ENCODE results near the gene UBE2Q1. TPM values are rescaled to one million over a fixed set of nuclear protein-coding genes. Genes with fewer than 3 reads are reported as not detected.

Gene UBE2Q1
- total and polyA plus RNA-seq, 8 donors = 20.4 to 137 (median 28.5) TPM

DNA sequence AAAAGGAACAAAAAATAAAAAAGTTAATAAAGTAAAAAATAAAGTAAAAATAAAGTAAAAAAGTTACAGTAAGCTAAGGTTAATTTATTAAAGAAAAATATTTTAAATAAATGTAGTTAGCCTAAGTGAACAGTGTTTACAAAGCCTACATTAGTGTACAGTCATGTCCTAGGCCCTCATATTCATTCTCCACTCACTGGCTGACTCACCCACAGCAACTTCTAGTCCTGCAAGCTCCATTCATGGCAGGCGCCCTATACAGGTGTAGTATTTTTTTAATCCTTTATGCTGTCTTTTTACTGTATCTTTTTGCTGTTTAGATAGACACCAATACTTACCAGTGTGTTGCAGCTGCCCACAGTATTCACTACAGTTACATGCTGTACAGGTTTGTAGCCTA is 37.2 kb upstream of the UBE2Q1 start:
- Histone ChIP-seq H3K27me3 (no peaks in the 10 kb centered on the region), H3K36me3 (peaks cover 82 to 100% (median 100%) of the 10 kb centered on the region in 4 donors), H3K9me3 (no peaks in the 10 kb centered on the region), H3K27ac (no peak overlapping the region), H3K4me1 (peaks cover 15 to 28% (median 19%) of the 10 kb centered on the region in 4 donors), H3K4me3 (no peak overlapping the region)
- no peak for DNase-seq
- WGBS, 5 donors = 87 to 94% (median 91%) methylated on average over 1 of the region's 1 CpG
- TF ChIP-seq POLR2A (IDR thresholded peaks at IDR 0.05) (no peak), POLR2AphosphoS5 (IDR thresholded peaks at IDR 0.05) (no peak), EP300 (IDR thresholded peaks at IDR 0.05) (no peak)
- TF ChIP-seq, protein P1, sequence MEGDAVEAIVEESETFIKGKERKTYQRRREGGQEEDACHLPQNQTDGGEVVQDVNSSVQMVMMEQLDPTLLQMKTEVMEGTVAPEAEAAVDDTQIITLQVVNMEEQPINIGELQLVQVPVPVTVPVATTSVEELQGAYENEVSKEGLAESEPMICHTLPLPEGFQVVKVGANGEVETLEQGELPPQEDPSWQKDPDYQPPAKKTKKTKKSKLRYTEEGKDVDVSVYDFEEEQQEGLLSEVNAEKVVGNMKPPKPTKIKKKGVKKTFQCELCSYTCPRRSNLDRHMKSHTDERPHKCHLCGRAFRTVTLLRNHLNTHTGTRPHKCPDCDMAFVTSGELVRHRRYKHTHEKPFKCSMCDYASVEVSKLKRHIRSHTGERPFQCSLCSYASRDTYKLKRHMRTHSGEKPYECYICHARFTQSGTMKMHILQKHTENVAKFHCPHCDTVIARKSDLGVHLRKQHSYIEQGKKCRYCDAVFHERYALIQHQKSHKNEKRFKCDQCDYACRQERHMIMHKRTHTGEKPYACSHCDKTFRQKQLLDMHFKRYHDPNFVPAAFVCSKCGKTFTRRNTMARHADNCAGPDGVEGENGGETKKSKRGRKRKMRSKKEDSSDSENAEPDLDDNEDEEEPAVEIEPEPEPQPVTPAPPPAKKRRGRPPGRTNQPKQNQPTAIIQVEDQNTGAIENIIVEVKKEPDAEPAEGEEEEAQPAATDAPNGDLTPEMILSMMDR (IDR thresholded peaks at IDR 0.05) = no peak
- intact Hi-C loops (cut with DNase I; ENCODE audit: low total_unique reads) = no loop called here

DNA sequence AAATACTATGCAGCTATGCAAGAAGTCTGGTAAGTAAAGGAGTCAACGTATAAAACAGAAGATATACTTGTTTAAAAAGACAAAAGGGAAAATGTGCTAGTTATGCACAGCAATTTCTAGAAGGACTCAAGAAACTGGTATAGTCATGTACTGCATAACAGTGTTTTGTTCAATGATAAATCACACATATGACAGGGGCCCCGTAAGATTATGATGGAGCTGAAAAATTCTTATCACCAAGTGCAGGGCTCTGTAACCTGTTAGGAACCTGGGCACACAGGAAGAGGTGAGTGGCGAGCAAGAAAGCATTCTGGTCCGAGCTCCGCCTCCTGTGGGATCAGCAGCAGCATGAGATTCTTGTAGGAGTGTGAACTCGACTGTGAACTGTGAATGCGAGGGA is 36.3 kb upstream of the UBE2Q1 start:
- Histone ChIP-seq H3K27me3 (no peaks in the 10 kb centered on the region), H3K4me1 (peaks cover 8 to 20% (median 12%) of the 10 kb centered on the region in 4 donors), H3K27ac (no peak overlapping the region), H3K4me3 (no peak overlapping the region), H3K36me3 (peaks cover 82 to 100% (median 100%) of the 10 kb centered on the region in 4 donors), H3K9me3 (no peaks in the 10 kb centered on the region)
- WGBS, 5 donors = 80 to 89% (median 85%) methylated on average over 7 of the region's 7 CpGs
- intact Hi-C loops (cut with DNase I; ENCODE audit: low total_unique reads) = no loop called here
- DNase-seq = no peak
- TF ChIP-seq, protein P1 (IDR thresholded peaks at IDR 0.05) = no peak

DNA sequence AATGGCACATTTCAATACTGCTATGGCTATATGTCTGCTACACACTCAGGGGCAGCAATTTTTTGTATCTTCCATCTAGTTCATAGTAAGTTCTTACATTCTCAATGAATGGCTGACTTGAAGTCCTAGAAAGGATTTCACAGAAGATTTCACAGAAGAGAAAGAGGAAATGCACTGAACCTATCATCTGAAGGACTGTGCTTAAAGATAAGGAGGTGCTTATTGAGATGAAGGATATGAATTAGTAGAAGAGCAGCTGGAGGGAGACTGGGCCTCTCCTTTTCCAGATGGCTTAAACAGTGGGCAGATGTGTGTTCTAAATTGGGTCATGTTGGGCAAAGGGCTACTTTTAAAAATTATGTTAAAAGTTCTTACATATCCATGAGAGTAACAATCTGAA is 34.9 kb upstream of the UBE2Q1 start:
- intact Hi-C loops (cut with DNase I; ENCODE audit: low total_unique reads) = no loop called here
- H3K36me3 ChIP-seq = peaks cover 92 to 100% (median 100%) of the 10 kb centered on the region in 4 donors
- no peak for TF ChIP-seq POLR2A (IDR thresholded peaks at IDR 0.05)
- TF ChIP-seq EP300 (IDR thresholded peaks at IDR 0.05) = no peak
- no peak for TF ChIP-seq POLR2AphosphoS5 (IDR thresholded peaks at IDR 0.05)
- TF ChIP-seq, protein P1 (IDR thresholded peaks at IDR 0.05) = no peak
- H3K9me3 ChIP-seq = no peaks in the 10 kb centered on the region
- H3K27me3 ChIP-seq = no peaks in the 10 kb centered on the region
- DNase-seq = no peak
- peaks cover 0 to 8% (median 0%) of the 10 kb centered on the region in 4 donors for H3K4me1 ChIP-seq
- H3K4me3 ChIP-seq = no peak overlapping the region
- no peak overlapping the region for H3K27ac ChIP-seq

DNA sequence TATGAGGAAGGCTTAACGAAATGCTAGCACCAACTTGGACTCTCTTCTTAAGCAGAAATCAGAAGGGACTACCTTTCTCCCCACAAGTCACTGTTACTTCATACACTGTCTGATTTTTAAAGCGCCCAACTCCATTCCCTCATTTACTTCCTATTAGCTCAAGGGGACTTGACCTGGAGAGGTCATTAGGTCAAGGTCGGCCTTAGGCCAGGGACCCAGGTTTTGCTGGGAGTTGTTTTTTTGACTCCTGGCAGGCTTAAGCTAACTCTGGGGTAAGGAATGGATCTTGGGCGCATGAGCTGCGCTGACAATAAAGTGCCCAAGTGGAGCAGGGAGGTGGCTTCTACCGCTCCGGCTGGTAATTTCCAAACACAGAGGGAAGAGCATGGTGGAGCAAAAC is 32.7 kb upstream of the UBE2Q1 start:
- intact Hi-C loops (cut with DNase I; ENCODE audit: low total_unique reads) = no loop called here
- Histone ChIP-seq H3K27ac (no peak overlapping the region), H3K4me3 (no peak overlapping the region), H3K4me1 (peaks cover 0 to 8% (median 0%) of the 10 kb centered on the region in 4 donors), H3K36me3 (peaks cover 92 to 100% (median 100%) of the 10 kb centered on the region in 4 donors), H3K9me3 (no peaks in the 10 kb centered on the region), H3K27me3 (no peaks in the 10 kb centered on the region)
- WGBS, 5 donors = 91 to 93% (median 92%) methylated on average over 7 of the region's 7 CpGs
- TF ChIP-seq POLR2AphosphoS5 (IDR thresholded peaks at IDR 0.05) (no peak), EP300 (IDR thresholded peaks at IDR 0.05) (no peak), POLR2A (IDR thresholded peaks at IDR 0.05) (no peak)
- TF ChIP-seq, protein P1 (IDR thresholded peaks at IDR 0.05) = no peak
- no peak for DNase-seq
